ENCODE data around the gene HMGCS2. TPM values are rescaled to one million over a fixed set of nuclear protein-coding genes. Genes with fewer than 3 reads are reported as not detected.

The HMGCS2 gene
- total RNA-seq, 1 experiment from 2014 or later, result not detected

GRCh38 chr1:119737040-119737682 is 31.5 kb downstream of the HMGCS2 start:
- Histone ChIP-seq H3K36me3 (peaks cover 36% of the 10 kb centered on the region), H3K4me1 (peaks cover 12% of the 10 kb centered on the region), H3K27me3 (no peaks in the 10 kb centered on the region), H3K9me3 (replicated peaks) (no peaks in the 10 kb centered on the region), H3K27ac (peak overlapping the region; percentile 56), H3K4me3 (no peak overlapping the region)
- DNase-seq, result peak; percentile 94 to 98

- peaks cover 38% of the 10 kb centered on the region for H3K36me3 ChIP-seq
- H3K4me3 ChIP-seq, result no peak overlapping the region
- no peaks in the 10 kb centered on the region for H3K9me3 ChIP-seq (replicated peaks)
- no peaks in the 10 kb centered on the region for H3K27me3 ChIP-seq
- peak overlapping the region; percentile 56 for H3K27ac ChIP-seq
- H3K4me1 ChIP-seq, result peaks cover 12% of the 10 kb centered on the region
- no peak for DNase-seq
Observed at GRCh38 chr1:119736649-119737039, 32.1 kb downstream of the HMGCS2 start.

- DNase-seq, result no peak
- H3K36me3 ChIP-seq, result peaks cover 48% of the 10 kb centered on the region
- H3K27ac ChIP-seq, result no peak overlapping the region
- peaks cover 12% of the 10 kb centered on the region for H3K4me1 ChIP-seq
- H3K4me3 ChIP-seq, result no peak overlapping the region
- no peaks in the 10 kb centered on the region for H3K9me3 ChIP-seq (replicated peaks)
- no peaks in the 10 kb centered on the region for H3K27me3 ChIP-seq
Observed at GRCh38 chr1:119735217-119735616, 33.5 kb downstream of the HMGCS2 start.

GRCh38 chr1:119733754-119734153 is 35.0 kb downstream of the HMGCS2 start:
- Histone ChIP-seq H3K27me3 (no peaks in the 10 kb centered on the region), H3K4me1 (peaks cover 12% of the 10 kb centered on the region), H3K36me3 (peaks cover 56% of the 10 kb centered on the region), H3K9me3 (replicated peaks) (no peaks in the 10 kb centered on the region), H3K27ac (no peak overlapping the region), H3K4me3 (no peak overlapping the region)
- DNase-seq, result no peak

- H3K36me3 ChIP-seq, result peaks cover 61% of the 10 kb centered on the region
- H3K27ac ChIP-seq, result no peak overlapping the region
- no peaks in the 10 kb centered on the region for H3K27me3 ChIP-seq
- H3K4me1 ChIP-seq, result peaks cover 7% of the 10 kb centered on the region
- no peaks in the 10 kb centered on the region for H3K9me3 ChIP-seq (replicated peaks)
- H3K4me3 ChIP-seq, result no peak overlapping the region
- DNase-seq, result peak in 1 of 2 experiments; percentile 38
Observed at GRCh38 chr1:119732465-119733168, 36.1 kb downstream of the HMGCS2 start.

- Histone ChIP-seq H3K9me3 (replicated peaks) (no peaks in the 10 kb centered on the region), H3K36me3 (peaks cover 67% of the 10 kb centered on the region)
- no peak for DNase-seq
Observed at GRCh38 chr1:119731741-119732430, 36.8 kb downstream of the HMGCS2 start.

GRCh38 chr1:119731060-119731459 is 37.6 kb downstream of the HMGCS2 start:
- Histone ChIP-seq H3K9me3 (replicated peaks) (no peaks in the 10 kb centered on the region), H3K27me3 (no peaks in the 10 kb centered on the region), H3K36me3 (peaks cover 68% of the 10 kb centered on the region), H3K27ac (no peak overlapping the region), H3K4me3 (no peak overlapping the region), H3K4me1 (no peaks in the 10 kb centered on the region)
- DNase-seq, result no peak

More at GRCh38 chr1:119731741-119732430, 36.8 kb downstream of the HMGCS2 start:
- Histone ChIP-seq H3K4me3 (no peak overlapping the region), H3K4me1 (peaks cover 3% of the 10 kb centered on the region), H3K27ac (no peak overlapping the region), H3K27me3 (no peaks in the 10 kb centered on the region)

GRCh38 chr1:119729044-119729443 is 39.7 kb downstream of the HMGCS2 start:
- peaks cover 68% of the 10 kb centered on the region for H3K36me3 ChIP-seq
- H3K4me1 ChIP-seq, result no peaks in the 10 kb centered on the region
- H3K27ac ChIP-seq, result no peak overlapping the region
- no peaks in the 10 kb centered on the region for H3K27me3 ChIP-seq
- H3K4me3 ChIP-seq, result no peak overlapping the region
- H3K9me3 ChIP-seq (replicated peaks), result no peaks in the 10 kb centered on the region
- DNase-seq, result no peak

GRCh38 chr1:119727991-119728390 is 40.7 kb downstream of the HMGCS2 start:
- DNase-seq, result no peak
- Histone ChIP-seq H3K4me3 (no peak overlapping the region), H3K36me3 (peaks cover 79% of the 10 kb centered on the region), H3K9me3 (replicated peaks) (no peaks in the 10 kb centered on the region), H3K4me1 (no peaks in the 10 kb centered on the region), H3K27ac (no peak overlapping the region), H3K27me3 (no peaks in the 10 kb centered on the region)

GRCh38 chr1:119725626-119726025 is 43.1 kb downstream of the HMGCS2 start:
- Histone ChIP-seq H3K9me3 (replicated peaks) (no peaks in the 10 kb centered on the region), H3K4me3 (no peak overlapping the region), H3K4me1 (no peaks in the 10 kb centered on the region), H3K27me3 (no peaks in the 10 kb centered on the region), H3K27ac (no peak overlapping the region), H3K36me3 (peaks cover 89% of the 10 kb centered on the region)
- DNase-seq, result no peak

GRCh38 chr1:119724611-119725218 is 44.0 kb downstream of the HMGCS2 start:
- H3K4me1 ChIP-seq, result no peaks in the 10 kb centered on the region
- no peaks in the 10 kb centered on the region for H3K9me3 ChIP-seq (replicated peaks)
- H3K36me3 ChIP-seq, result peaks cover 82% of the 10 kb centered on the region
- no peak for DNase-seq
- H3K4me3 ChIP-seq, result no peak overlapping the region
- H3K27ac ChIP-seq, result no peak overlapping the region
- H3K27me3 ChIP-seq, result no peaks in the 10 kb centered on the region

GRCh38 chr1:119721896-119722295 is 46.8 kb downstream of the HMGCS2 start:
- Histone ChIP-seq H3K27me3 (no peaks in the 10 kb centered on the region), H3K9me3 (replicated peaks) (no peaks in the 10 kb centered on the region), H3K4me3 (no peak overlapping the region), H3K36me3 (peaks cover 63% of the 10 kb centered on the region), H3K27ac (no peak overlapping the region), H3K4me1 (no peaks in the 10 kb centered on the region)
- no peak for DNase-seq

GRCh38 chr1:119720866-119721440 is 47.8 kb downstream of the HMGCS2 start:
- Histone ChIP-seq H3K36me3 (peaks cover 54% of the 10 kb centered on the region), H3K27me3 (no peaks in the 10 kb centered on the region), H3K4me1 (no peaks in the 10 kb centered on the region), H3K9me3 (replicated peaks) (no peaks in the 10 kb centered on the region), H3K27ac (no peak overlapping the region), H3K4me3 (no peak overlapping the region)
- DNase-seq, result no peak

- Histone ChIP-seq H3K4me3 (no peak overlapping the region), H3K27me3 (no peaks in the 10 kb centered on the region), H3K27ac (no peak overlapping the region), H3K4me1 (peaks cover 4% of the 10 kb centered on the region; the same call in 1 of the 2 replicates), H3K36me3 (peaks cover 35% of the 10 kb centered on the region), H3K9me3 (replicated peaks) (no peaks in the 10 kb centered on the region)
- no peak for DNase-seq
Observed at GRCh38 chr1:119718972-119719371, 49.7 kb downstream of the HMGCS2 start.
